Measurements from ENCODE around the gene ZDHHC6. TPM values are rescaled to one million over a fixed set of nuclear protein-coding genes. Genes with fewer than 3 reads are reported as not detected.

Gene ZDHHC6
- total RNA-seq, 1 experiment from 2014 or later: 35.2 TPM

GRCh38 chr10:112395809-112396530, 50.7 kb downstream of the ZDHHC6 start:
- H2BK5ac ChIP-seq (ENCODE audit: insufficient read length, low read length): no peak overlapping the region
- no peak overlapping the region for H2BK120ac ChIP-seq (ENCODE audit: low read depth, low read length, poor library complexity, severe bottlenecking)
- H3K4me3 Mint-ChIP-seq: no peak overlapping the region
- H3K9me3 ChIP-seq (ENCODE audit: control insufficient read depth, low read depth, low read length): no peaks in the 10 kb centered on the region
- H3K14ac ChIP-seq (ENCODE audit: insufficient read depth, low read length): no peak overlapping the region
- no peaks in the 10 kb centered on the region for H4K20me1 ChIP-seq (ENCODE audit: control insufficient read depth, insufficient read depth, insufficient read length)
- H2BK15ac ChIP-seq (ENCODE audit: low read depth, low read length): no peak overlapping the region
- no peaks in the 10 kb centered on the region for H3K9me3 Mint-ChIP-seq
- no peak overlapping the region for H3T11ph ChIP-seq (ENCODE audit: low read length)
- H3K27me3 ChIP-seq (ENCODE audit: insufficient read depth, low read length): no peaks in the 10 kb centered on the region
- H3K27me3 Mint-ChIP-seq (ENCODE audit: low read depth): no peaks in the 10 kb centered on the region
- H3K56ac ChIP-seq (ENCODE audit: insufficient read length, low read depth, low read length): no peak overlapping the region
- H3K27ac Mint-ChIP-seq: no peak overlapping the region
- H3K4ac ChIP-seq (ENCODE audit: low read depth, low read length): no peak overlapping the region
- H2BK12ac ChIP-seq (ENCODE audit: insufficient read length, low read depth, low read length): no peak overlapping the region
- H3K36me3 Mint-ChIP-seq (ENCODE audit: insufficient read depth in 1 of 3, low read depth in 3 of 3): no peaks in the 10 kb centered on the region
- H3K23ac ChIP-seq (ENCODE audit: insufficient read length, low read depth, low read length): no peak overlapping the region
- no peak overlapping the region for H2AFZ ChIP-seq (ENCODE audit: low read length)
- no peak overlapping the region for H2AK5ac ChIP-seq (ENCODE audit: insufficient read length, low read length)
- no peak for TF ChIP-seq CTCF (conservative IDR thresholded peaks at IDR 0.05)
- no peaks in the 10 kb centered on the region for H3K4me1 ChIP-seq (ENCODE audit: insufficient read depth, low read length)
- H3K79me2 ChIP-seq (ENCODE audit: insufficient read depth, low read length): no peaks in the 10 kb centered on the region
- no CpG with 5 or more reads among the region's 5 CpGs for WGBS (ENCODE audit: extremely low coverage, insufficient read length, low lambda C conversion rate)
- no peak overlapping the region for H3K27ac ChIP-seq (ENCODE audit: insufficient read length, low read depth, low read length)
- H4K5ac ChIP-seq (ENCODE audit: insufficient read length, low read depth, low read length): no peak overlapping the region
- no peak overlapping the region for H3K9ac ChIP-seq (ENCODE audit: extremely low read depth, insufficient read length, low read length)
- no peak overlapping the region for H4K8ac ChIP-seq (replicated peaks; ENCODE audit: insufficient read length, low read depth, low read length)
- no peak overlapping the region for H4K91ac ChIP-seq (ENCODE audit: insufficient read length, low read depth, low read length)
- H3K4me1 Mint-ChIP-seq: no peaks in the 10 kb centered on the region
- no peak overlapping the region for H3K18ac ChIP-seq (ENCODE audit: insufficient read length, low read depth, low read length)
- H3K23me2 ChIP-seq (ENCODE audit: insufficient read length, low read depth, low read length, poor library complexity, severe bottlenecking): no peaks in the 10 kb centered on the region
- H3K4me2 ChIP-seq (ENCODE audit: insufficient read depth, insufficient read length, low read length): no peak overlapping the region
- DNase-seq: no peak
- no peaks in the 10 kb centered on the region for H3K79me1 ChIP-seq (ENCODE audit: insufficient read depth, low read depth, low read length, poor library complexity, severe bottlenecking)
- H2BK20ac ChIP-seq (ENCODE audit: low read depth, low read length, poor library complexity, severe bottlenecking): no peak overlapping the region

Data from H9 (cell line).